Sigmoid colon (tissue), 4 donors: ENCODE measurements around the gene AK8.

Experiments used
- POLR2A ChIP-seq, 2 donors: fragments of 450-650 bp; IDR thresholded peaks; one replicate each; pipeline ENCODE4 v1.6.1; 2016; ENCODE audit warnings: antibody characterized with exemption in 2 of 2, mild to moderate bottlenecking in 2 of 2, moderate library complexity in 2 of 2
- POLR2AphosphoS5 ChIP-seq, 4 donors: sonication (generic); formaldehyde crosslinking; IDR thresholded peaks; one replicate each; pipeline ENCODE4 v1.6.1; 2017; ENCODE audit warnings: antibody characterized with exemption in 4 of 4

GRCh38 chr9:132864277-132864676, 13.8 kb downstream of the AK8 start:
- TF ChIP-seq POLR2A (IDR thresholded peaks at IDR 0.05), result no peak
- no peak for TF ChIP-seq POLR2AphosphoS5 (IDR thresholded peaks at IDR 0.05)
